HG02759 (cell line): ENCODE measurements around the gene LMF1.
"Not testable (repeated sequence)": the region's sequence is repeated elsewhere in the genome, so short reads cannot be mapped to it uniquely, and the experiment has no call there.

ENCODE experiments used
- ATAC-seq: cut with Tn5 transposase; IDR thresholded peaks from one replicate; pipeline ENCODE4 v1.9.1; 2021; ENCODE audit warnings: mild to moderate bottlenecking, moderate library complexity; ENCODE audit not compliant: unreplicated experiment

The LMF1 gene

DNA sequence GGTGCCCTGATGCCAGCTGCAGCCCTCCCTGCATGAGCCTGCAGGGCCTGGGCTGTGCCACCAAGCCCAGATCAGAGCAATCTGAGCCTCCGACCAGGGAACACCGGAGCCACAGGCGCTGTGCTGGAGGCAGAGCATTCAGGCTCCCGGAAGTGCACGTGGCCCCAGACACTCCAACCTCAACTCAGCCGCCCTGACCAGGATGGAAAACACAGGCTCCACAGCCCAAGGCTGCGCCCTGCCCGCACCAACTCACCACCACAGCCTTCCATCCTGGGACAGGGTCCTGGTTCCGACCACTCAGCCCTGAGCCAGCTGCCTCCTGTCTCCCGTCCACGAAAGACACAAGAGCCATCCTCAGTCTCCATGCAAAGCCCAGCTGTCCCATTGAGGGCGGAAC, 18.5 kb downstream of the LMF1 start:
- ATAC-seq: no peak

DNA sequence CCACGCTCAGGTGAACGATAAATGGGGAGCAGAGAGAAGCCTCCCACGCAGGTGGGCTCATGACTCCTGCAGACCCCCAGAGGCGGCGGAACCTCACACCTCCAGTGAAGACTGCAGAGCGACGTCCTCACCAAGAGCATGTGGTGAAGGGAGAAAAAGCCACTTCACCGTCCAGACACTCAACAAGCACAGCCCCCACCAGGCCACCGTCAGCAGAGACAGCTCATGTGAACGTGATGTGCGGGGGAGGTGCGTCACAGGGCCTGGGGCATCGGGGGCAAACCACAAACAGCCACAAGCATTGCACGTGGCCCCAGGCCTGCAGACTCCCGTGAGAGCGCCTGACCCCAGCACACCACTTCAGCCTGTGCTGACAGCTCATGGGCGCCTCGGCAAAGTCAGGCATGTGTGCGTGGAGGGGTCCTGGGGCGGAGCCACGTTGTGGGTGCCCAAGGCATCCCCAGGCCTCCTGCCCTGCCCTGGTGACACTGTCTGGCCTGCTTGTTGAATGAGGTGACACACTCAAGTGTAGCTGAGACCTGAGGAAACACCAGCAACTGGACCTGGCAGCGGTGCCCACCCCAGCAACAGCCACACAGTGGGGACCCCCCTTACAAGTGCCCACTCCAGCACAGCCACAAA, 19.0 kb downstream of the LMF1 start:
- no peak for ATAC-seq

GRCh38 chr16:950733-951573, 19.8 kb downstream of the LMF1 start:
- ATAC-seq: not testable (repeated sequence)

- not testable (repeated sequence) for ATAC-seq
Observed at GRCh38 chr16:948767-949166, 22.0 kb downstream of the LMF1 start.

DNA sequence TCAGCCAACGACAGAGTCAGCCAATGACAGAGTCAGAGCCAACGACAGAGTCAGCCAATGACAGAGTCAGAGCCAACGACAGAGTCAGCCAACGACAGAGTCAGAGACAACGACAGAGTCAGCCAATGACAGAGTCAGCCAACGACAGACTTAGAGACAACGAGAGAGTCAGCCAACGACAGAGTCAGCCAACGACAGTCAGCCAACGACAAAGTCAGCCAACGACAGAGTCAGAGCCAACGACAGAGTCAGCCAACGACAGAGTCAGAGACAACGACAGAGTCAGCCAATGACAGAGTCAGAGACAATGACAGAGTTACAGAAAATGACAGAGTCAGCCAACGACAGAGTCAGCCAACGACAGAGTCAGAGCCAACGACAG, 22.9 kb downstream of the LMF1 start:
- not testable (repeated sequence) for ATAC-seq

- ATAC-seq: no peak
Observed at GRCh38 chr16:947255-947921, 23.4 kb downstream of the LMF1 start.

GRCh38 chr16:946048-946395, 24.8 kb downstream of the LMF1 start:
- ATAC-seq: no peak

DNA sequence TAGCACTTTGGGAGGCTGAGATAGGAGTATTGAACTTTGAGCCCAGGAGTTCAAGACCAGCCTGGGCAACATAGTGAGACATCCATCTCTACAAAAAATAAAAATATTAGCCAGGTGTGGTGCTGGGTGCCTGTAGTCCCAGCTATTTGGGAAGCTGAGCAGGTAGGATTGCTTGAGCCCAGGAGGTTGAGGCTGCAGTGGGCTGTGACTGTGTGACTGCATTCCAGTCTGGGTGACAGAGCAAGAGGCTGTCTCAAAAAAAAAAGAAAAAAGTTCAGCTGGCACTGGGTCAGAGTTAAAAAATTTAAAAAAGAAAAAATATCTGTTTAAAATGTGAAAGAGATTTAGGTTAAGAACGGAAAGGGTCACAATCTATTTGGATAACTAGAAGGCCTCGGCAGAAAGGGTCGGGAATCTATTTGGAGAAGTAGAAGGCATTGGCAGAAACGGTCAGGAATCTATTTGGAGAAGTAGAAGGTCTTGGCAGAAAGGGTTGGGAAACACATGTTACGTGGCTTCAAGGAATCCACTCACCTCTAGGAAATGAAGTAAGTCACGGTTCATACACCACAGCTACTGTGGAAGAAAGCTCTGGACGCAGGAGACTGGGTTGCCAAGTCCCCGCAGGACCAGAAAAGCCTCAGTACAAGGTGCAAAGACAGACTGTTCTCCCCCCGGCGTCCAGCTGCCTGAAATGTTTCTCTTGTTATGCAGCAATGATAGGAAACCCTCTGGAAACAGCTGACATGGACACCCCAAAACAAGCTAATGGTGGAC, 25.3 kb downstream of the LMF1 start:
- no peak for ATAC-seq

- ATAC-seq: no peak
Observed at GRCh38 chr16:943971-944370, 26.8 kb downstream of the LMF1 start.

DNA sequence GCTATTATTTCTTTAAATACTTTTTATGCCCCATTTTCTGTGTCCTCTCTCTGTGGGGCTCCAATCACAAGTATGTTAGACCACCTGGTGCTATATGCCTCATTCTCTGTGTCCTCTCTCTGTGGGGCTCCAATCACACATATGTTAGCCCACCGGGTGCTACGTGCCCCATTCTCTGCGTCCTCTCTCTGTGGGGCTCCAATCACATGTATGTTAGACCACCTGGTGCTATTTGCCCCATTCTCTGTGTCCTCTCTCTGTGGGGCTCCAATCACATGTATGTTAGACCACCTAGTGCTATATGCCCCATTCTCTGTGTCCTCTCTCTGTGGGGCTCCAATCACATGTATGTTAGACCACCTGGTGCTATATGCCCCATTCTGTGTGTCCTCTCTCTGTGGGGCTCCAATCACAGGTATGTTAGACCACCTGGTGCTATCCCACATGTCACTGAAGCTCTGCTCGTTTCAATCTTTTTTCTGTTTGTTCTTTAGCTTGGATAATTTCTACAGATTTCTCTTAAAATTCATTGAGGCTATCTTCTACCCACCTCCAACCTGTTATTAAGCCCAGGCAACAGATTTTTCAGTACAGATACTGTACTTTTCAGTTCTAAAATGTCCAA, 28.2 kb downstream of the LMF1 start:
- ATAC-seq: no peak

- ATAC-seq: no peak
Observed at GRCh38 chr16:939941-940340, 30.8 kb downstream of the LMF1 start.

GRCh38 chr16:939311-939710, 31.5 kb downstream of the LMF1 start:
- no peak for ATAC-seq

GRCh38 chr16:938752-939151, 32.0 kb downstream of the LMF1 start:
- ATAC-seq: no peak

DNA sequence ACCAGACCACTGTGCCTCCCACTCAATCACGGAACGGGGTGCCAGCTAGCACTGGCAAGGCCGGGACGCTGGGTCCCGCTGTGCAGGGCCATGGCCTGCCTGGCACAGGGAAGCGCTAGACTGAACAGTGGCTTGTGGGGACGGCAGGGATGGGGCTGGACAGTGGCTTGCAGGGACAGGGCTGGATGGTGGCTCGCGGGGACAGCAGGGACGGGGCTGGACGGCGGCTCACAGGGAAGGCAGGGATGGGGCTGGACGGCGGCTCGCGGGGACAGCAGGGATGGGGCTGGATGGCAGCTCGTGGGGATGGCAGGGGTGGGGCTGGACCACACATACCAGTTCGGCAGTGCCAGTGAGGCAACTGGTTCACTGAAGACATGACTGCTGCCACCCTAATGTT, 32.6 kb downstream of the LMF1 start:
- ATAC-seq: no peak

DNA sequence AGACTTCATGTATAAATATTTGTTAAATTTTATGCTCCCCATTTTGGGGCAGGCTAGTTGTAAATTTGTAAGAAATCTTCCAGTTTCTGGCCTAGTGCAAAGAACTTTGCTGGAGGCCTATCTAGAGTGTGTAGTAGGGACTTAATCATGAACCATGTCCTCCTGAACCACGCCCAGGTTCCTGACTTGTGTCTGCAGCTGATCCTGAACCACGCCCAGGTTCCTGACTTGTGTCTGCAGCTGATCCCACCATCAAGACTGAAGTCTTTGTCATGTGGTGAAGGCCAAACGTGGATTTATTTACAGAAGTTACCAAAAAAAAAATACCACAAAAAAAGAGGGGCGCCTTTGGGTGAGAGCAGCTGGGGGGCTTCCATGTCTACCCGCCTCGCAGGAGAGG, 33.1 kb downstream of the LMF1 start:
- ATAC-seq: no peak

DNA sequence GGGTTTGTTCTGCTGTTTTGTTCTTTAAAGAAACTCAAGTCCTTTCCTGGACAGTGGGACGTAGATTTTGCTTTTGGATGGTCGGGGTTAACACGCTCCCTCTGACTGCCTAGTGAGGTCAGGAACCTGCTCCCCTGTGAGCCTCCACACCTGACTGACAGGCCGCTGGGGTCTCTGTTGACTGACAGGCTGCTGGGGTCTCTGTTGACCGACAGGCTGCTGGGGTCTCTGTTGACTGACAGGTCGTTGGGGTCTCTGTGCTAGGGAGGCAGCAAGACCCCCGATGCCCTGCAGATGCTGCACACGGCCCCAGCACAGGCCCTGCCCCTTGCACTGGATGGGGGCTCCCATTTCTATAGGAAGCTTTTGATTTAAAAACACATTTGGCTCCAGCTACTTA, 33.5 kb downstream of the LMF1 start:
- no peak for ATAC-seq

DNA sequence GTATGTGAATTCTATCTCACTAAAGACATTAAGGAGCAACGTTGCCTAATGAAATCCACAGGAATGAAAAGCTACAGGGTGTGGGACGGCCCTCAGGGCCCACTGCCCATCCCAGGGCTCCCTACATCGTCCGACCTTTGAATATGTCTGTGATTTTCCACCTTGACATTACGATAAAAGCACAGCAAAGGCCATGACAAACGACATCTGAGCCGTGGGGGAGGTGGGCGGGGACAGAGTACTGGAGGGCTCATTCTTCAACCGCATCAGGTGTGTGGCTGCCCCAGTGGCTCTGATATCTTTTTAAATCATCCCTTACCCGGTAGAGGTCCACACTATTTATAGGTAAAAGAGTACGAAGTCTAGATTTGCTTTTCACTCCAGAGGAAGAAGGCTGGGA, 35.1 kb downstream of the LMF1 start:
- ATAC-seq: no peak

- ATAC-seq: no peak
Observed at GRCh38 chr16:934178-934577, 36.6 kb downstream of the LMF1 start.

DNA sequence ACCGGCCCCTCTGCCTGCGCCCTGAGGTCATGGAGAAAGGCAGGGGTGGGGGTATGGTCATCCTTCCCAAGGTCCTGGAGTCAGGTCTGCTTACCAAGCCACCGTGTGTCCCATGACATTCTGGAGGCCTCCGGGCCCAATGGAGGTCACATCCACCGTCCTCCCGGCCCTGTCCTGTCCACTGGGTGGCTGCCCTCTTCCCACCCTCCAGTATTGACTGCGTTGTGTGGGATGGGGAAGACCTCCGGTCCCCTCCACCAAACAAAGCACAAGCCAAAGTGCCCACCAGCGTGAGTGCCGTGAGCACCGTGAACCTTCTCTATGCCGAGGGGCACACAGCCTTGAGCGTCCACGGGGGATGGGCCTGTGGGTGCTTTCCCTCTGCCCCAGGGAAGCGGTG, 37.2 kb downstream of the LMF1 start:
- ATAC-seq: no peak

- no peak for ATAC-seq
Observed at GRCh38 chr16:932831-933330, 37.9 kb downstream of the LMF1 start.
